ENCODE data around the gene PSIP1. TPM values are rescaled to one million over a fixed set of nuclear protein-coding genes. Genes with fewer than 3 reads are reported as not detected.

Gene PSIP1
- total RNA-seq, 2 donors from 2014 or later = 124 to 159 TPM

DNA sequence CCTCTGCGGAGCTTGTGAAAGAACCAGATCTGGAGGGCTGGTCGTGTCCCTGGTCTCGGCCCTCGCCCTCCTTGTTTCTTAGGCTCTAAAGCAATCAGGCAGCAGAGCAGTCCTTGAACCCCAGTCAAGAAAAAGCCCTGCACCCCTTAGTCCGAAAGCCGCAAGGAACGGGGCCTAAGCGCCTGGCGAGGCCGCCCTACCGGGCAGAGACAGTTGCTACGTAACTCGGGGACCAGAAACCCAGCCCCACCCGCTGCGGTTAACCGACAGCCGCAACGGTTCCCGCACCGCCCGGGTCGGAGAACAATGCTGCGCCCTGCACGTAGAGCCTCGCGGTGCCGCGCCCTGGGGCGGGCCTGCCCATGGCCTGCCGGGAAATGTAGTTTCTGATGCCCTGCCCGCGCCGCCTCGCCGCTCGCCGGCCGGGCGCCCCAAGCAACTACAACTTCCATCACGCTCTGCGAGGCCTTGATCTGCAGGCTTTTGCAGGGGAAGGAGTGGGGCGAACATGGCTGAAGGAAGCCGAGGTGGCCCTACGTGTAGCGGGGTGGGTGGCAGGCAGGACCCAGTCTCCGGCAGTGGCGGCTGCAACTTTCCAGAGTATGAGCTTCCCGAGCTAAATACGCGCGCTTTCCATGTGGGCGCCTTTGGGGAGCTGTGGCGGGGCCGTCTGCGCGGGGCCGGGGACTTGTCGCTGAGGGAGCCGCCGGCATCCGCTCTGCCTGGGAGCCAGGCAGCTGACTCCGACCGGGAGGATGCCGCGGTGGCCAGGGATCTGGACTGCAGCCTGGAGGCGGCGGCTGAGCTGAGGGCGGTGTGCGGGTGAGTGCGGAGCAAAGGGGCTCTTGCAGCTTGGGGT is 88.2 kb downstream of the PSIP1 start, which contains the start of gene SNAPC3:
Gene SNAPC3, plus strand, starts transcription at position 505 of the 859 bp plus-strand sequence. Its CDS starts 4 bp downstream, at position 509.
- Mint-ChIP-seq H3K27ac (peak within 1 kb of the TSS; percentile 90 to 95), H3K9me3 (no peaks in the 10 kb centered on the region), H3K36me3 (peaks cover 12 to 31% of the 10 kb centered on the region in 2 donors)
- DNase-seq (ENCODE audit: low spot score in 2 of 2) = peak; percentile 90 to 95
- ATAC-seq = peak; percentile 97 to 98

DNA sequence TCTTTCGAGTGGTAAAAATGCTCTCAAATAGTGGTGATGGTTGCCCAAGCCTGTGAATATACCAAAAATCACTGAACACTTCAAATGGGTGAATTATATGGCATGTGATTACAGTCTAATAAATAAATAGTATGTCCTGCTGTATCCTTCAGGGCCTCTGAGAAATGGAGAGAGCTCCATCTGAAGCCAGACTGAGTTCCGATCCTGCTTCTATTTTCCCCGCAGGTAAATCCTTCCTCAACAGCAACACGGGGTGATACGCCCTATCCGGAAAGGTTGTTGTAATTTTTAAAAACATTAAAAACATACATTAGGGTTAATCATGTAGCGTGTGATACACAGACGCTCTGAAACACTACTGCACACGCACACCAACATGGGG is 88.8 kb downstream of the PSIP1 start:
- peak overlapping the region; percentile 90 to 95 for H3K27ac Mint-ChIP-seq
- peaks cover 12 to 31% of the 10 kb centered on the region in 2 donors for H3K36me3 Mint-ChIP-seq
- no peaks in the 10 kb centered on the region for H3K9me3 Mint-ChIP-seq

DNA sequence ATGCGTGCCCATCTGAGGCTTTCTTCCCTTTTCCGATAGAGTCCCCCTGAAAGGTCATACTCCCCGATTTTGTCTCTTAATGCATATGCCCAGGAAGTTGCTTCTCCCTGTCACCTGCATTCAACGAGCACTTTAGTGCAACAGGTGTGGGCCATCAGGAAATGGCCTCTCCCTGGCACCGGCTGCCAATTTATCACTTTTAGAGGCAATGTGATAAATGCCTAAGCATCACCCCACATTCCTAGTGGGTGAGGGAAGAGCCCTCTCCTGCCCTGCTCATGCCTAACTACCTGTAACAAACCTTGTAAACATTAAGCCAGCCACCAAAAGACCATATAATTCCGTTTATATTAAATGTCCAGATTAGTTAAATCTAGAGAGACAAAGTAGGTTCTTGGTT is 89.2 kb downstream of the PSIP1 start:
- Mint-ChIP-seq H3K9me3 (no peaks in the 10 kb centered on the region), H3K36me3 (peaks cover 12 to 31% of the 10 kb centered on the region in 2 donors), H3K27ac (no peak overlapping the region)
- ATAC-seq (no peak), DNase-seq (ENCODE audit: low spot score in 2 of 2) (no peak)

More for the DNA sequence above, 88.8 kb downstream of the PSIP1 start:
- ATAC-seq (no peak), DNase-seq (ENCODE audit: low spot score in 2 of 2) (no peak)

DNA sequence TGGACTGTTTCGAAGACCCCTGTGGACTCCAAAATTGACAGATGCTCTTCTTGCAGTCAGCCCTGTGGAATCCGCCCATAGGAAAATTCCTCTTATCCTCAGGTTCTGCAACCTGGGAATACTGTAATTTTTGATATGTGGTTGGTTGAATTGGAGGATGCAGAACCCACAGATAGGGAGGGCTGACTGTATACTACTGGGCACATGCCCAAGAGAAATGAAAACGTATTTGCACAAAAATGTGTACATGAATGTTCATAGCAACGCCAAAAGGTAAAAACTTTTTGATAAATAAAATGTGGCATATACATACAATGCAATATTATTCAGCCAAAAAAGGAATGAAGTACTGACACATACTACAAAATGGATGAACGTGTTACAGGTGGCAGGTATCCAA is 90.0 kb downstream of the PSIP1 start:
- no peaks in the 10 kb centered on the region for H3K9me3 Mint-ChIP-seq
- ATAC-seq (no peak), DNase-seq (ENCODE audit: low spot score in 2 of 2) (no peak)
- H3K36me3 Mint-ChIP-seq = peaks cover 12 to 23% of the 10 kb centered on the region in 2 donors
- H3K27ac Mint-ChIP-seq = no peak overlapping the region

DNA sequence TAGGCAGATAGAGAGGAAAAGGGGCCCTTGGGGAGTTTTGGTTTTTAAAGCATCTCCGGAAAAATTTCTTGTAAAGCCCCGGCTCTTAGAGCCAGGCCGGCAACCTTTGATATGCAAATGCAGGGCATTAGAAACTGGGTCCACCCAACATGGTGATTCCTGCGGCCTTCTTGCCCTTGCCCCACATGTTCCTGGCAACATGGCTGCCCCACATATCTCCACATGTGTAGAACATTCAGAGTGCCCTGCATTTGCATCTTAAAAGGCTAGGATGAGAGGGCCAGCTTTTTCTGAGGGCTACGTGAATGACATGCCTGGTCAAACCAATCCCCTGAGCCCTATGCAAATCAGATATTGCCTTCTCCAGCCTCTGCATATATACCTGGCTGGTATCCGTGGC is 93.1 kb downstream of the PSIP1 start:
- DNase-seq (ENCODE audit: low spot score in 2 of 2) (no peak), ATAC-seq (no peak)
- Mint-ChIP-seq H3K9me3 (no peaks in the 10 kb centered on the region), H3K36me3 (no peaks in the 10 kb centered on the region), H3K27ac (no peak overlapping the region)

DNA sequence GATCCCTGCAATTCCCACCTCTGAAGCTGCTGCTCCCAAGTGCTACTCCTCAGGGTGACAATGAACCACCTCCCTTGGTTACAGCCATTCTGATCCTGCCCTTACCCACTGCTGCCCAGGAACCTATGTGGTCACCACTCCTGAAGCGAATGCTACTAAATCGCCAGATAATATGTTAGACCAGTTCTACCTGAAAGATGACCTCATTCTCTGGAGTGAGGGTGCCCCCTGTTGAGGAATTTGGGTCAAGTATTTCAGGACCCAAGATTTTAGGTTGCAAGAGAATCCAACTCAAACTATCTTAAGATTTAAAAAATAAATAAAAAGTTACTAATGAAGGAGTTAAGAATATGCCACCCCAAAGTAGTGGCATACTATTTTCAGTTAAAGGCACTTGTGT is 93.9 kb downstream of the PSIP1 start:
- ATAC-seq (peak in 1 of 2 donors; percentile 51), DNase-seq (ENCODE audit: low spot score in 2 of 2) (peak in 1 of 2 donors; percentile 31)
- no peak overlapping the region for H3K27ac Mint-ChIP-seq
- H3K9me3 Mint-ChIP-seq = no peaks in the 10 kb centered on the region
- H3K36me3 Mint-ChIP-seq = no peaks in the 10 kb centered on the region

Other genes starting within 250 kb of the PSIP1 start
- 10 to 100 TPM; 32.4 to 34.2 TPM for gene TTC39B, start 203.8 kb downstream of the PSIP1 start, total RNA-seq
- 10 to 100 TPM; 23.8 to 35.9 TPM for gene SNAPC3, start 88.1 kb downstream of the PSIP1 start, total RNA-seq
- gene CCDC171, start 42.1 kb upstream of the PSIP1 start, total RNA-seq = 1 to 10 TPM; 4.1 to 5.8 TPM

Data from activated naive CD4-positive, alpha-beta T cell treated with anti-CD3 and anti-CD28 coated beads, Interleukin-2, amount 50 U/mL, for 72 hours (primary cell).